Upper lobe of left lung (tissue), 6 donors: Measurements from ENCODE around the gene DTNA. TPM values are rescaled to one million over a fixed set of nuclear protein-coding genes. Genes with fewer than 3 reads are reported as not detected.

Experiments used
- ATAC-seq, 2 donors: fragments of 200-7000 bp; cut with Tn5 transposase; one replicate each; pipeline ENCODE4 v1.9.1; 2022; ENCODE audit warnings: mild to moderate bottlenecking in 2 of 2, moderate library complexity in 2 of 2; ENCODE audit not compliant: low FRiP score in 2 of 2
- DNase-seq, 2 donors: peaks; one replicate each; pipeline ENCODE4 v3.0.0-alpha.2; 2019 to 2020
- H3K27ac ChIP-seq, 4 donors: fragments of 200-600 bp; sonication (generic); one replicate each; pipeline ENCODE4 v1.5.1; 2016 to 2019
- H3K27me3 ChIP-seq, 4 donors: fragments of 200-600 bp; sonication (generic); one replicate each; pipeline ENCODE4 v1.5.1; 2017 to 2019
- H3K36me3 ChIP-seq, 4 donors: fragments of 200-600 bp; sonication (generic); one replicate each; pipeline ENCODE4 v1.5.1; 2016 to 2019
- H3K4me1 ChIP-seq, 4 donors: fragments of 200-600 bp; sonication (generic); one replicate each; pipeline ENCODE4 v1.5.1; 2018 to 2019
- H3K4me3 ChIP-seq, 4 donors: fragments of 200-600 bp; sonication (generic); one replicate each; pipeline ENCODE4 v1.5.1; 2017 to 2019; ENCODE audit warnings: mild to moderate bottlenecking in 2 of 4, moderate library complexity in 1 of 4
- H3K9me3 ChIP-seq, 4 donors: fragments of 200-600 bp; sonication (generic); one replicate each; pipeline ENCODE4 v1.5.1; 2018 to 2019
- EP300 ChIP-seq, 4 donors: sonication (generic); formaldehyde crosslinking; IDR thresholded peaks; one replicate each; pipeline ENCODE4 v1.5.1; 2017; ENCODE audit warnings: antibody characterized with exemption in 4 of 4, control low read depth in 2 of 4
- POLR2A ChIP-seq, 4 donors: fragments of 450-650 bp; IDR thresholded peaks; one replicate each; pipeline ENCODE4 v1.5.1; 2016 to 2017; ENCODE audit warnings: antibody characterized with exemption in 4 of 4, mild to moderate bottlenecking in 2 of 4
- POLR2AphosphoS5 ChIP-seq, 2 donors: sonication (generic); formaldehyde crosslinking; IDR thresholded peaks; one replicate each; pipeline ENCODE4 v1.5.1; 2017; ENCODE audit warnings: antibody characterized with exemption in 2 of 2
- WGBS, 2 donors: methylation state at CpG; one replicate each; pipeline ENCODE4 v1.1.5; 2017 to 2018; 5-methylcytosine and 5-hydroxymethylcytosine counted together
- total RNA-seq, 6 donors: library from RNA; depleted of rRNA in 4 of 6; stranded (reverse); fragments of >200 nt in 4 of 6; gene quantifications; one replicate each; pipeline versions ENCODE4 v1.1.0 to v1.2.1, GENCODE V29; 2016 to 2021
- TF ChIP-seq, protein P1 (sequence below), 6 experiments: fragments of 450-650 bp in 4 of 6; fragments of 200-600 bp in 2 of 6; sonication (generic) in 2 of 6; IDR thresholded peaks; one replicate each; pipeline ENCODE4 v1.5.1; 2016 to 2019; ENCODE audit warnings: antibody characterized with exemption in 6 of 6
- donor health status: DM: no; HTN: no; CAD: no; lungs with moderate emphysema.
- donor health status: DM: no; HTN: yes; CAD: no; lungs with severe emphysema.

Gene DTNA
- total RNA-seq, 6 donors from 2014 or later = 7.2 to 25.1 (median 16.7) TPM

DNA sequence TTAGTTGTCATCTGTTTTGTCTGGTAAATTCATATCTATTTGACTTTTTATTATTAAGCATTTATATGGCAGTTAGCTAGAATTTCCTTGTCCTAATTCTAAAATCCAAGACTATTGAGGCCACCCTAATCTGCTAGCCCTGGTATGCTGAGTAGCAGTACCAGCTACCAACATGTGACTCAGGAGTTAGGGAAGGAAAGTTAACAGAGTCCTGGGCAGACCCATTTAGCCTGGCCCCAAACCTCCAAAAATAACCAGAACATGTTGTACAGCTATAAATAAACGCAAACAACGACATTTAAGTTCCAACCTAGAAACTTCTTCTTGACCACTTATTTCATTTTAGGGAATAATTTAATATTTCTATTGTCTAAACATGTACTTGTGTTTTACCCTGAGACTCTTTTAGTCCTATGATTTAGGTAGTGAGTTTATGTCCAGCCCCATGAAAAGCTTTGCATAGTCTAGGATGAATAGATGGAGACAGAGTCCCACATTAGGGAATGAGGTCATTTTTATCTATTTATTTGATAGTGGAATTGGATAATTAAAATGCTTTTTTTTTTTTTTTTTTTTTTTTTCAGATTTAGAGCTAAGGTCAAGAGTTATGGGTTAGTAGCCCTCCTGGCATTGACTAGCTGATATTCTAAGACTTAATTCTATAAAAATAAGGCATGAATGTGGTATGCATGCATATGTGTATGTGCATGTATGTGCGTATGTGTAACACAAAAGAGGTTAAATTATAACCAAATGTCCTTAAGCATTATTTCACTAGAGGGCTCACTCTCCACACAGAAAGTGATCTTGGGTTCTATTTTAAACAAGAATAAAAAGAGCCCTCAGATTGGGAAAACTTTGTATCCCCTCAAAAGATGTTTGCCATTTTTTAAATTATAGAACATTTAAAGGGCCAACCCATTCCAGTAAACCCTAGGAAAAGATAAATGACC lies 171.1 kb downstream of the DTNA start:
- ATAC-seq = no peak
- TF ChIP-seq, protein P1, sequence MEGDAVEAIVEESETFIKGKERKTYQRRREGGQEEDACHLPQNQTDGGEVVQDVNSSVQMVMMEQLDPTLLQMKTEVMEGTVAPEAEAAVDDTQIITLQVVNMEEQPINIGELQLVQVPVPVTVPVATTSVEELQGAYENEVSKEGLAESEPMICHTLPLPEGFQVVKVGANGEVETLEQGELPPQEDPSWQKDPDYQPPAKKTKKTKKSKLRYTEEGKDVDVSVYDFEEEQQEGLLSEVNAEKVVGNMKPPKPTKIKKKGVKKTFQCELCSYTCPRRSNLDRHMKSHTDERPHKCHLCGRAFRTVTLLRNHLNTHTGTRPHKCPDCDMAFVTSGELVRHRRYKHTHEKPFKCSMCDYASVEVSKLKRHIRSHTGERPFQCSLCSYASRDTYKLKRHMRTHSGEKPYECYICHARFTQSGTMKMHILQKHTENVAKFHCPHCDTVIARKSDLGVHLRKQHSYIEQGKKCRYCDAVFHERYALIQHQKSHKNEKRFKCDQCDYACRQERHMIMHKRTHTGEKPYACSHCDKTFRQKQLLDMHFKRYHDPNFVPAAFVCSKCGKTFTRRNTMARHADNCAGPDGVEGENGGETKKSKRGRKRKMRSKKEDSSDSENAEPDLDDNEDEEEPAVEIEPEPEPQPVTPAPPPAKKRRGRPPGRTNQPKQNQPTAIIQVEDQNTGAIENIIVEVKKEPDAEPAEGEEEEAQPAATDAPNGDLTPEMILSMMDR (IDR thresholded peaks at IDR 0.05) = no peak
- TF ChIP-seq POLR2AphosphoS5 (IDR thresholded peaks at IDR 0.05) (no peak), EP300 (IDR thresholded peaks at IDR 0.05) (no peak), POLR2A (IDR thresholded peaks at IDR 0.05) (no peak)
- DNase-seq = no peak
- Histone ChIP-seq H3K27me3 (no peaks in the 10 kb centered on the region), H3K9me3 (no peaks in the 10 kb centered on the region), H3K36me3 (peaks cover 0 to 6% (median 0%) of the 10 kb centered on the region in 4 donors), H3K4me1 (no peaks in the 10 kb centered on the region), H3K4me3 (no peak overlapping the region), H3K27ac (no peak overlapping the region)
- WGBS, 2 donors = 78 to 92% methylated on average over 3 of the region's 3 CpGs

DNA sequence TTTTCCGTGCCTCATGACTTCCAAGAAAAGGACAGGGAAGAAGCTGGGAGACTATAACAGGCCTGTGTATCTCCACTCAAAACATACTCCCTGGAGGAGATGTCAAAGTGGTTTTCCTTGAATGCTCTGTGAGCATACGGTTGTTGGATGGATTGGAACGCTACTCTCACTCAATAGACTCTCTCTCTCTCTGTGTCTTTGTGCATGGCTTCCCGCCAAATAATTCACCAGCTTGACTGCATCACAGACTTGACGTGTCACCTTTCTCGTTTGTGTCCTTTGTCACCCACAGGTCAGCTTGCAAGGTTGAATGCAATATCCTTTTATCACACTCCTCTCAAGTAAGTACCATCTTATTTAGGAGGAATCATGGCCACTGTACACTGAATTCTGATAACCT lies 174.3 kb downstream of the DTNA start:
- Histone ChIP-seq H3K36me3 (peaks cover 0 to 6% (median 0%) of the 10 kb centered on the region in 4 donors), H3K27me3 (no peaks in the 10 kb centered on the region), H3K27ac (no peak overlapping the region), H3K4me3 (no peak overlapping the region), H3K9me3 (no peaks in the 10 kb centered on the region), H3K4me1 (no peaks in the 10 kb centered on the region)
- DNase-seq (no peak), ATAC-seq (no peak)
- TF ChIP-seq, protein P1 (IDR thresholded peaks at IDR 0.05) = no peak
- WGBS, 2 donors = 86 to 90% methylated on average over 6 of the region's 6 CpGs

DNA sequence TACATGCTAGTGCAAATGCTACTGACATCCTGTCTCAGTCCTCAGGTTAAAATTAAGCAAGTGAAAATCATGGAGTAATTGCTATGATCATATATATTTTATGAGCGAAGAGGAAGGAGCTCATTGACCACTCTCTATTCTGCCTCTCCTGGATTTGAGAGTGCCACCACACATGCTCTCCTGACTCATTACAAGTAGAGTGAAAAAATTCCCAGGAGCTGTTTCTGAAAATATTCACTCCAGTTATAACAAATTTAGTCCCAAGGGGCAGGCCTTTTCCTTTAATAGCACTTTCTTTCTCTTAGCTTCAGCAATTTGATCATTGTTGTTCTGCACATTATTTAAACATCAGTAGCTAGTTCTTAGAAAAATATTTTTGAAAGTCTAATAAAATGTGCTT lies 176.1 kb downstream of the DTNA start:
- H3K9me3 ChIP-seq = no peaks in the 10 kb centered on the region
- no peak overlapping the region for H3K27ac ChIP-seq
- DNase-seq (no peak), ATAC-seq (no peak)
- H3K4me3 ChIP-seq = no peak overlapping the region
- peaks cover 0 to 6% (median 0%) of the 10 kb centered on the region in 4 donors for H3K36me3 ChIP-seq
- TF ChIP-seq EP300 (IDR thresholded peaks at IDR 0.05) (no peak), POLR2A (IDR thresholded peaks at IDR 0.05) (no peak), POLR2AphosphoS5 (IDR thresholded peaks at IDR 0.05) (no peak)
- TF ChIP-seq, protein P1 (IDR thresholded peaks at IDR 0.05) = no peak
- no peaks in the 10 kb centered on the region for H3K27me3 ChIP-seq
- H3K4me1 ChIP-seq = no peaks in the 10 kb centered on the region
- whole genome bisulfite sequencing, 2 donors = 93 to 96% methylated on average over 1 of the region's 1 CpG

DNA sequence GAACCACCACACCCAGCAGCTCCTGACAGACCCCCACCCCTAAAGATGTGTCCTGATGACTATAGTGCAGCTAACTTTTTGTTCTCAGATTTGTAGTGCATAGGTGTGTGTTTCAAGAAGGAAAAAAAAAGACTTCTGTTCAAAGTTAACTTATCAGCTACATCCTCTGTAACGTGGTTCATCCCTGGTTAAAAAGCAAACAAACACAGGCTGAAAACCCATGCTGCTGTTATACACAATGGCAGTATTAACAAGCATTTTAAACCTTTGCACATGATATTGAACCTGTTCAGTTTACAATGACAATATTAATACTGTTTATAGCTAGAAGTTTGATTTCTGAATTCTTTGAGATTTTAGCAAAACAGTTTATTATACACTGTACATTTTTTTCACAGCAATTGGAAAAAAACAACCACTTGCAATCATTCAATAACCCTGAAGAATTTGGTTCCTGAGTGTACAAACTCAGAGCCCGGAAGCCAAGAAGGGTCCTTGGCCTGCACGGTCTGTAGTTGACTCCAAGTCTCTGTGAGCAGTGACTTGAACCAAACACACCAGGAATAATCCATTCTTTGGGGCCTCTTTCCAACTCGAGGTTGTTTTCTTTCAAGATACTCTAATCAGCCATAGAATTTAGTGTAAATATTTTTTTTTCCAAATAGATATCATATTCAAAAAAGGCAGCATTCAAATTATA lies 177.9 kb downstream of the DTNA start:
- H3K4me1 ChIP-seq = no peaks in the 10 kb centered on the region
- no peak for TF ChIP-seq POLR2AphosphoS5 (IDR thresholded peaks at IDR 0.05)
- TF ChIP-seq EP300 (IDR thresholded peaks at IDR 0.05) = no peak
- TF ChIP-seq, protein P1 (IDR thresholded peaks at IDR 0.05) = no peak
- TF ChIP-seq POLR2A (IDR thresholded peaks at IDR 0.05) = no peak
- DNase-seq (no peak), ATAC-seq (no peak)
- no peaks in the 10 kb centered on the region for H3K9me3 ChIP-seq
- no peaks in the 10 kb centered on the region for H3K27me3 ChIP-seq
- WGBS, 2 donors = 49 to 65% methylated on average over 4 of the region's 4 CpGs
- H3K36me3 ChIP-seq = peaks cover 0 to 6% (median 0%) of the 10 kb centered on the region in 4 donors
- H3K27ac ChIP-seq = no peak overlapping the region
- no peak overlapping the region for H3K4me3 ChIP-seq
